ENCODE results near the gene F12. TPM values are rescaled to one million over a fixed set of nuclear protein-coding genes. Genes with fewer than 3 reads are reported as not detected.
"Not testable (repeated sequence)": the region's sequence is repeated elsewhere in the genome, so short reads cannot be mapped to it uniquely, and the experiment has no call there.

Gene F12
- polyA plus RNA-seq, 1 donor, result 14.6 TPM

DNA sequence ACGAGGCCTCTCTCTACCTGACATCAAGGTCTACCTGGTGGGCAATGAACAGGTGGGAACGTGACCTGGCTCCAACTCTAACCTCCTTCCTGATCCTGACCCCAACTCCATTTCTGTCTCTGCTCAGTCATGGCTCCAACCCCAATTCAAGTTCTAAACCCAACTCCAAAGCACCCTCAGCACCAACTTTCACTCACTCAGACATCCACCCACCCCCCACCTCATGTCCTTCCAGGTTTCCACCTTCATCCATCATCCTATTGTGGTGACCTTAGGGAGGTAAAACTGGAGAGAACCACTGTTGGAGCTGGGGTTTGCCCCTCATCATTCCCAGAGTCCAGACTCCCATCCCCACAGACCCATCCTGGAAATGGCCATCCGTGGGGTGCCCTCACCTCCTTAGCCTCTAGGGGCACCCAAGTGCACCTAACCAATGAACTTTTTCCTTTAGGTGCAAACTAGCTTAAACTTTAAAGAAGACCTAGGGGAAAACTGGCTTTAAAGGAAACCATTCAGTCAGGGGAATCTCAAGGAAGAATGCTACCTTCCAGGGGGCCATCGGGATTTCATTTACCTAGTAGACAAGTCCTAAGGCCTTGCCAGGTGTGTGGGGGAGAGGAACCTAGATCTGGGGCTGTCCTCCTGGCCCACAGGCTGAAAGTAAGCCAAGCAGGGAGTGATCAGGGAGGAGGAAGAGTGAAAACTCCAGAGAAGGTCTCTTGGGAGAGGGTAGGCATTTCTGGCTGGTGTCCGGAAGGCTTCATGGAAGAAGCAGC, 40.3 kb downstream of the F12 start:
- DNase-seq, result no peak

DNA sequence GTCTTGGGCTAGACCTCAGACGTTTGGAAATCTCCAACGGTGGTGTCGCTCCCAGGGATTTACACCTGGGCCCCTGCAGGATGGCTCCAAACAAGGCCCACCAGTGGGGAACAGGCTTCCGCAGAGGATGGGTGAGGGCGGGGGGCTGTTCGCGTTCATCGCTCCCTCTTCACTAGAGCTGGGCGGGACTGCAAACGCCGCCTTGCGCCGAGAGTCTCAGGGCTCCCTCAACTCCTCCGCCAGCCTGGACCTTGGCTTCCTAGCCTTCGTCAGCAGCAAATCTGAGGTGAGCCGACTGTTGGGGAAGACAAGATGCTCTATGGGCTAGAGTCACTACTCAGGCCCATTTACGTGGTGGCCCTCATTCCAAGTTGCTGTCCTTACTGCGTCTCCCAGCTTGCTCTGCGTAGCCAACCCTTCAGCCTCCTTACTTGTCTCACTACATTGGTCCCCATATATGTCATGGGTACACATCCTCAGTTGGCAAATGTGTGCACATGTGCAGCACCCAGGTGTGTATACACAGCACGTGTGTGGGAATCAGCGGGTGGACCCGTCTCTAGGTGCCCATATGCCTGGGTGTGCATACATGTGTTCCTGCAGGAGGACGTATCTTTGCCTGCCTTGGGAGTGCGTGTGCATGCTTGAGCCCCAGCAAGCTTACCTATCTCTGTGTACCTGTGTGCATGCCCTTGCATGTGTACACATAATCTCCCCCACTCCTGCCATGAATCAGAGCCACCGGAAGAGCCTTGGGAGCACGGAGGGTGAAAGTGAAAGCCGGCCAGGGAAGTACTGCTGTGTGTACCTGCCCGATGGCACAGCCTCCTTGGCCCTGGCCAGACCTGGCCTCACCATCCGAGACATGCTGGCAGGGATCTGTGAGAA, 41.1 kb downstream of the F12 start:
- DNase-seq, result no peak

DNA sequence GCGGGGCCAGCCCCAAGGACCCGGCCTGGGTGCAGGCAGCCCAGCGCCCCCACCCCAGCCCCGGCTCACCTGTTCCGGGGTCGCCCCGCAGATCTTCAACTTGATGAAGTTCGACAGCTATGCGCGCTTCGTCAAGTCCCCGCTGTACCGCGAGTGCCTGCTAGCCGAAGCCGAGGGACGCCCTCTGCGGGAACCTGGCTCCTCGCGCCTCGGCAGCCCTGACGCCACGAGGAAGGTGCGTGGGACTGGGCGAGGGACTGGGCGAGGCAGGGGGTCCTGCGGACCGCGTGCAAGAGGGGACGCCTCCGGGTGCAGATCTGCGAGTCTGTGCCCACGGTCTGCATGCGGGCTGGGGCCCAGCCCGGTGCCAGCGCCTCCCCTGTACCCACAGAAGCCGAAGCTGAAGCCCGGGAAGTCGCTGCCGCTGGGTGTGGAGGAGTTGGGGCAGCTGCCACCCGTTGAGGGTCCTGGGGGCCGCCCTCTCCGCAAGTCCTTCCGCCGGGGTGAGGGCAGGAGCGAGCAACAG, 42.0 kb downstream of the F12 start:
- DNase-seq, result no peak

DNA sequence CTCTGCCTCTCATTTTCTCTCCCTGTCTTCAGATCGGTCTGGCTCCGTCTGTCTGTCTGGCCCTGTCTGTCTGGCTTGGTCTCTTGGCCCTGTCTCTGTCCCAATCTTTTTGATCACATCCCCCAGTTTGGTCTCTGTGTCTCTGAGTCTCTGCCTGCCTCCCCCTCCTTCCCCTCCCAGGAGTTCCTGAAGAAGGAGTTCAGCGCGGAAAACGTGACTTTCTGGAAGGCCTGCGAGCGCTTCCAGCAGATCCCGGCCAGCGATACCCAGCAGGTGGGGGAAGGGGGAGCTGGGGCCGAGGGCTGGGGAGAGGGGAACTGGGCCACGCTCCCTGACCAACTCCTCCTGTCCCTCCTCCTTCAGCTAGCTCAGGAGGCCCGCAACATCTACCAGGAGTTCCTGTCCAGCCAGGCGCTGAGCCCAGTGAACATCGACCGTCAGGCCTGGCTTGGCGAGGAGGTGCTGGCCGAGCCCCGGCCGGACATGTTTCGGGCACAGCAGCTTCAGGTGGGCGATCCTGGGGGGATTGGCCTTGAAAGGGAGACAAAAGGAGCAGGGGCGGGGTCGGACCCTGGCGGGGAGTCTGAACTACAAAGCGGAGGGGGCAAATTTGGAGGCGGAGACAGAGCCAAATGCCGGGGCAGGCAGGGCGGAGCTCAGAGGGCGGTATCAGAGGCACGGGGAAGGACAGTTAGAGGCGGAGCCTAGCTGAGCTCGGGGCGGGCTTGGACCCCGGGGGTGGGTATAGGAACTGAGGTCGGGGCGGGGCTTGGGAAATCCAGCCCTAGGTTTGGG, 42.6 kb downstream of the F12 start:
- peak; percentile 89 for DNase-seq

DNA sequence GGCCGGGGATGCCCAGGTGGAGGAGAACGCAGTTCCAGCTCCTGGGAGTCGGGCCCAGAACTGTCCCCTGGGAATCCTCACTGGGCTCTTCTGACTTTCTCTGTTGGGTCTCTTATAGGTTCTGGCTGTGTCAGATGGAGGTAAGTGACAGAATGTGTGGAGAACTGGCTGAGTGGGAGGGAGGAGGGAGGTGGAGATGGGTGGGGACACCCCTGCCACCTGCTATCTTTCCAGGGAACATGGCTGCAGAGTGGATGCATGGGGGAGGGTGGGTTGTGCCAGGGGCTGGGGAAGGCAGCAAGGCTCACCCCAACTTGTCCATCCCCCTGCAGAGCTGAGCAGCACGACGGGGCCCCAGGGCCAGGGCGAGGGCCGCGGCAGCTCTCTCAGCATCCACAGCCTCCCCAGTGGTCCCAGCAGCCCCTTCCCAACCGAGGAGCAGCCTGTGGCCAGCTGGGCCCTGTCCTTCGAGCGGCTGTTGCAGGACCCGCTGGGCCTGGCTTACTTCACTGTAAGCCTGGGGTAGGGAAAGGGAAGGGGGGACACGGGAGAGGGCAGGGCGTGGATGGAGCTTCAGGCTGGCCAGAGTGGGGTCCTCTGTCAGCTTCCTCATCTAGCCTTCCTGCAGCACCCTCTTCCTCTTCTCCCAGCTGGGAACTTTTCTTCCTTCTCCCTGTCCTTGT, 43.4 kb downstream of the F12 start:
- no peak for DNase-seq

DNA sequence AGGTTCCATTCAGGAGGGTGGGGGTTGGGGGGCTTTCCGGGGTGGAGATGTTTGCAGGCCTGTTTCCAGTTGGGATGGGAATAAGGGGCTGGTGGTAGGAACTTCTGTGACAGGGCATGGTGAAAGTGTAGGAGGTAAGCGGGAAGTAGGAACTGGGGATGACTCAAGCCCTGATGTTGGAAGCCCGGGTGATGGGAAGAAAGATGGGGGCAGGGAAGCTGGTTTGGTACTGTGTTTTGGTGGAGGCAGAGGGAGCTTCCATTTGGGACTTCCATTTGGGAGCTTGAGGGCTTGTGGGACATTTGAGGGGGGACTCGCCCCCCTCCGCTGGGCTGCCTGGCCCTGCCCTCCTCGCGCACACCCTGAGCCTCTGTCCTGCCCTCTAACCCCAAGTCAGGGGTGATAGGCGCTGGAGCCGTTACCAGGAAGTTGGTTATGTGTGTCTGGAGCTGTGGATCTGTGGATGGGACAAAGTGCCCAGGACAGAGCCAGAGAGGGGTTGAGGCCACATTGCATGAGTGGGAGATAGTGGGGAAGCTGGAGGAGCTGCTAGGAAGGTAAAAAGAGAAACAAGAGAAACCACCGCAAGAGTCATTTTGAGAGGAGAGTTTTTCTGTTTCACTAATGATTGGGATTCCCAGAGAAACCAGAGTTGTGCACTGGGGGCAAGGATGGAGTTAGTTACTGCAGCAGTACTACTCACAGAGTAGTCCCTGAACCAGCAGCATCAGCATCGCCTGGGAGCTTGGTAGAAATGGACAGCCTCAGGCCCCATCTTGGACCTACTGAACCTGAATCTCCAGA, 45.0 kb downstream of the F12 start:
- no peak for DNase-seq

DNA sequence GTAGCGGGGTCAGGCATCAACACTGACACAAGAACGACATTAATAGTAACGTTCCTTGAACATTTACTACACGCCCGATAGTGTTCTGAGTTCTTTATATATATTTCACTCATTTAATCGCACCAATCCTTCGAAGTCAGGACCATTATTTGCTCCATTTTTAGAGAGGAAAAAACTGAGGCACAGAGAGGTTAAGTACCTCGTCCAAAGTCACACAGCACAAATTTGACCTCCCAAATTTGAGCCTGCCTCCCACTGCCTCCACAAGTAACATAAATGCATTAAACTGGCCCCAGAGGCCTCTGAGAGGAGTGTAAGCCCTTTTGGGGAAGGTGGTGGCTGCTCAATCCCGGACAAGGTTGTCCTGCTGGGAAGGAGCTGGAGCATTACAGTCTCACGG, 45.8 kb downstream of the F12 start:
- DNase-seq, result no peak

DNA sequence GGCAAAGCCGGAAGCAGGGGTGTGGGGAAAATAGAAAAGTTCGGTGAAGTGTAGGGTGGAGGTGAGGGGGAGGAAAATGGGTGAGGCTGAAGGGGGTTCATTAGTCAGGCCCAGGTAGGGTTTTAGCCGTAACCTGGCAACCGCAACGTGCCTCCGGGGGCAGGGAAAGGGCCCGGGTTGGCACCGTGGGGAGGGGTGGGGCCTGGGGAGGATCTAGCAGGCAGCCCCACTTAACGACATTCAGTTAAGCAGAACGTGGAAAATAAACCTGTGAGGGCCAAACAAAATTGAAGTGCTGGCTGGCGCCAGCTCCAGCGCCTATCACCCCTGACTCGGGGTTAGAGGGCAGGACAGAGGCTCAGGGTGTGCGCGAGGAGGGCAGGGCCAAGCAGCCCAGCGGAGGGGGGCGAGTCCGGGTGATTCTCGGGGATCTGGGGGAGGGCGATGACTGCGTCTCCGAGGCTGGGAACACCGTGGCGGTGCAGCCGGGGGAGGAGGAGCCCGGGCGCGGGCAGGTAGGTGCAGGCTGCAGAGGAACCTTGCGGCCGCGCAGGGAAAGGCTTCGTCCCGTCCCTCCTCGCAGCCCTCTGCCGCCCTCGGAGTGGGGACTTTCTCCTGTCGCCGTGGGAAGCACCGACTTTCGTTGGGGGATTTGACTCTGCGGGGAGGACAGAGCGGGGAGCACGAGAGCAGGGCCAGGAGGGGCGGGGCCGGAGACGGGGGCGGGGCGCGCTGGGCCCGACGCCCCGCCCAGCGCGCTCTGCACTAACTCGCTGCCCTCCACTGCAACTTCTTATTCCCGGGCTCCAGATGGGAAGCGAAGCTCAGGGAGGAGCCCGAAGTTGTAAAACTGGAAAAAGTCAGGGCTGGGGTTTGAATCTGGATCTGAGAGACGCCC, 46.5 kb downstream of the F12 start:
- DNase-seq, result peak; percentile 65

DNA sequence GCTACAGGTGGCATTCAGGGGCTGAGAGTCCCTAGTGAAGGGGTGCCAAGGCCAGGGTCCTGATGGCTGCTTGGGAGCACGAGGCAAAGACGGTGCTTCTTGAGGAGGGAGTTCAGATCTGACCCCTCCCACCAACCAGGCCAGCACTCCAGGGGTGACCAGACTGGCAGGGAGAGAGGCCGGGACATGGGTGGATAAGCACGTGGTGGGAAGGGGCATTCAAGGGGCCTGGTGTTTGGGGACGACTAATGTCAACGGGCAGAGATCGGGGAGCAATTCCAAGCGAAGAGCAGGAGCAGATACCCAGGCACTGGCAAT, 47.1 kb downstream of the F12 start:
- no peak for DNase-seq

DNA sequence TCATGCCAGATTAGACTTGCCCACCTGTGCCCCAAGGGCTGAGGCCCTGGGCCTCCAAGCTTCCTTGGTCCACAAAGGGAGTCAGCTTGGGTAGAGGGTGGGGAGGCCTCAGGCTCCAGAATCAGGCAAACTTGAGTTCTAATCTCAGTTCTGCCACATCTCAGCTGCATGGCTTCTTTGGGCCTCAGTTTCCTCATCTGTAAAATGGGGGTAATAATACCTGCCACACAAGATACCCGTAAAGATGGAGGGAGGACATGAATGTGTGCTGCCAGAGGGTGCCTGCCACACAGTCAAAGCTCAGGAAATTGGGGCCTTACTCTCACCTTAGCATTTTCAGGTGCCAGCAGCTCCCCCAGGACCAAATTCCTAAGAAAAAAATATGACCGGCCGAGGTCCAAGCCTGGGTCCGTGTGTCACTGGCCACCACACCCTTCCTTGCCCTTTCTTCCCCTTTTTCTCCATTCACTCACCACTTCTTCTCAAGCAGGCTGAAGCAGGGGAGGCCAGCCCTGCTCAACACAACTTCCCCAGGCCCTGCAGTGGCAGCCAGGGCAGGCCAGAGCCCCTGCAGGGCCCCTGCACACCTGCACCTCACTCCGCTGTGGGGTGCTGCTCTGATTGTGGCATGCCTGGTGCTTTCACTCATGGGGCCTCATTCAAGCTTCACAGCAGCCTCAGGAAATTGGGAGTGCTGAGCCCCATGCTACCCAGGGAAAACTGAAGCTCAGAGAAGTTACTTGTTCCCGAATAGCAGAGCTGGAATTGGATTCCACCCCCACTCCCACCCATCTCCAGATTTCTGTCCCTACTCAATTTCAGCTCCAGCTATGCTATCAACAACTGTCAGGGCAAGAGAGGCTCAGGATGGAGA, 47.7 kb downstream of the F12 start:
- DNase-seq, result no peak

DNA sequence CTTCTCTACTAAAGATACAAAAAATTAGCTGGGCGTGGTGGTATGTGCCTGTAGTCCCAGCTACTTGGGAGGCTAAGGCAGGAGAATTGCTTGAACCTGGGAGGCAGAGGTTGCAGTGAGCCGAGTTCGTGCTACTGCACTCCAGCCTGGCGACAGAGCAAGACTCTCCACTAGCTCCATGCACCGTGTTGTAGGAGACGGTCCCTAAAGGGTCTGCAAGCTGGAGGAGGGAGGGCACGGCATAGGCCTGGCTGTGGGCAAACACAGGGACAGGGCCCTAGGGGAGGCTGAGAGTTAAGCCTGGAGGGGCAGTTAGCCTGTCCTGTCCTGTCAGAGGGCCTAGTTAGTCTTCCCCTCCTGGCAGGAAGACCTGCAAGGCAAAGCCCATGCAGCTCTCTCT, 48.6 kb downstream of the F12 start:
- not testable (repeated sequence) for DNase-seq

DNA sequence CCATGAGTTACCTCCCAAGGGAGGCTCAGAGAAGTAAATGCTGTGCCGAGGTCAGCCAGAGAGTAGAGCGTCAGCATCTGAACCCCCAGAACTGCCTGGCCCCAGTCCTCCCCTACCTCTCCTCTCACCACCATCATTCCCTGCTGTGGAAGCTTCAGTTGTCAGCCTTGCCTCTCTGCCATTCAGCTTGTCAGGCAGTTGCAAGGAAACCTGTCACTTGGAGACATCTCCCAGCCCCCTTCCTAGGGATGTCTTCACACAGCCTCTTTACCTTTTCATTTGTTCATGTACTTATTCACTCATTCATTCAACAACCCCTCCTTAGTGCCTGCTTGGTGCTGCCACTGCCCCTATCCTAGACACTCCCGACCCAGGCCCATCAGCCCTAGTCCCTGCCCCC, 49.5 kb downstream of the F12 start:
- DNase-seq, result no peak

DNA sequence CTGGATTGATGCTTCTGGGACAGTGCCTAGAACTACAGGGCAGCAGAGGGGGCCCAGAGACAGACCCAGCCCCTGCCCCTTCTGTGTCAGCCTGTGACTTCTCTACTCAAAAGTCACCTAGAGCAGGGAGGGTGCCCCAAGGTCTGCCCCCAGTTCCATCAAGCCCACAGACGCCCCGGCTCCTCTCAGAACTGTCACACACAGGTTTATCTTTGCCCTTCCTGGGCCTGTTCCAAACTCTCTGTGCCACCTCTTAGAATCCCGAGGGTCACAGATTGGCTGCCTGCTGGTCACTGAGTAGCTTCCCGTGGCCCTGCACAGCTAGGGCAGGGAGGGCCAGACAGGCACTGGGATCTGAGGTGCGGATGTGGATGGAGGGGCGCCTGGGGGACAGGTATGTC, 49.9 kb downstream of the F12 start:
- no peak for DNase-seq

DNA sequence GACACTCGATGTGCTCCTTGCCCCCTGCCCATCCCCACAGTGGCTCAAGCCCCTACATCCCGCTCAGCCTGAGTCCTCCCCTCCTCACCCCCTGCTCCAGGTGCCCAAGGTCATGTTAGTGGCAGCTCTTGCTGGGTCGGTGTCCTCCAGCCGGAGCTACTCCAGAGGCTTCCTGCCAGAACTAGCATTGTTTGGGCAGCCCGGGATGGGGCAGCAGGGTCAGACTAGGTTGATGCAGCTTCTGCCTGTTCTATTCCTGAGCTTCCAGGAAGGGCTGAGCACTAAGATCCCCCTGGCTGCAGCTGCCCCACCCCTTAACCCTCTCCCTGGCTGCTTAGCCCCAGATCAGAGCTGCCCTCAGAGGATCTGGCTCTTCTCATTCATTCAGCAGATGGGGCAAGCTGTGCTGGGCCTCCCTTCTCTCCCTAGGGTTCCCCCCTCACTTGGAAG, 51.0 kb downstream of the F12 start:
- no peak for DNase-seq

DNA sequence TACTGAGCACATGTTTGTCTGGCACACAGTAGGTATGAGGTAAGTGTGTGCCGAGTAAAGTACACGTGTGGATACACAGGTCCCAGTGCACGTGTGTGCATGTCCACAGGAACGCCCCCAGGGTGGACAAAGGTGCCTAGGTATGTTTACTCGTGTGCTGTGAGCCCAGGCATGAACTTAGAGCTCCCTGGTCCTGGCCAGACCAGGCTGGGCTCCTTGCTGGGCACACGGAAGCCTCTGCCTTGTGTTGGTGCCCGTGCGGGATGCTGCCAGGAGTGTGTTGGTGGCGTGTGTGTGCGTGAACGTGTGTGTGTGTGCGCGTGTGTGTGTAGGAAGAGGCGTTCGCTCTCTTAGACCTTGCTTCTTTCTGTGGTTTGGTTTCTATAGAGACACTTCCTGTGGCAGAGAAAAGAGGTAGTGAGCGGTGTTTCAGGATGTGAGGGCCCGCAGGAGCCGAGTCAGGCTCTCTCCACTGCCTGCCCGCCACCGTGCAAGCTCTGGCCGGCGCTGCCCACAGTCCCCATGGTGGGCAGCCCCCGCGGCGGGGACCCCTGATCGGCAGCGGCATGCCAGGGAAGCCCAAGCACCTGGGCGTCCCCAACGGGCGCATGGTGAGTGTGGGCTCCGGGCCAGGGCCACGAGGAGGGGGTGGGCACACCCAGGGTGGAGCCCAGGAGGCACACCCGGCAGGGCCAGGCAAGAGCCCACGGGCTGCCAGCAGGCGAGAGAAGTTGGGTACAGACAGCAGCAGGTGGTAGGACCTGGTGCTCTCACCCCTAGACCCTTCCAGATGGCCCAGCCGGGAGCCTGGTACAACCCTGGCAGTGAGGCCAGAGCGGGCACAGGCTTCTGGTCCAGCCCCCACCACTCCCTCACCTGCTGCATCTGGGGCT, 51.7 kb downstream of the F12 start, which contains the start of gene RGS14:
Gene RGS14 (plus strand): TSS at position 466 of the 893 bp plus-strand sequence. CDS start 101 bp downstream, at position 567.
- DNase-seq, result no peak

DNA sequence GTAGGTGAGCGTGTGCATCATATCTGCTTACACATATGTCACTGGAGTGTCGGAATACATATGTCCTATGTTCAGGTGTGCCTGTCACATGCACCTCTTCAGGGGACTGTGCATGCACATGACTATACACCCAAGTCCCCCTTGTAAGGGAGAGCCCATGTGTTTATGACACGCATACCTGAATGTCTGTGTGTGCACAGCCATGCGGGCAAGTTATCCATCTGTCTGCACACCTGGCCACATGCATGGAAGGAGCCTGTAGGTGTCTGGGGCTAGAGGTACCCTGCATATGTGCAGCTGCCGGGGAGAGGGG, 52.3 kb downstream of the F12 start:
- no peak for DNase-seq

DNA sequence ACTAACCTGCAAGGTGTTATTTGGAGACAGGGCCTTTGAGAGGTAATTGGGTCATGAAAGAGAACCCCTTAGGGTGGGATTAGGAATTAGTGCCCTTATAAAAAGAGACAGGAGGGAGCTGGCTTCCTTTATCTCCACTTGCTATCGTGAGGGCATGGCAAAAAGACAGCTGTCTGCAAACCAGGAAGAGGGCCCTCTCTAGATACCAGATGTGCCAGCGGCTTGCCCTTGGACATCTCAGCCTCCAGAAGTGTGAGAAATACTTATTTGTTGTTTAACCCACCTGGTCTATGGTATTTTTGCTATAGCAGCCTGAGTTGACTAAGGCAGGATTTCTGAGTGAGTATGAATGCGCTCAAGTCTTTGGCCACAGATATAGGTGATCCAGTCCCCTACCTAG, 52.6 kb downstream of the F12 start:
- DNase-seq, result no peak

DNA sequence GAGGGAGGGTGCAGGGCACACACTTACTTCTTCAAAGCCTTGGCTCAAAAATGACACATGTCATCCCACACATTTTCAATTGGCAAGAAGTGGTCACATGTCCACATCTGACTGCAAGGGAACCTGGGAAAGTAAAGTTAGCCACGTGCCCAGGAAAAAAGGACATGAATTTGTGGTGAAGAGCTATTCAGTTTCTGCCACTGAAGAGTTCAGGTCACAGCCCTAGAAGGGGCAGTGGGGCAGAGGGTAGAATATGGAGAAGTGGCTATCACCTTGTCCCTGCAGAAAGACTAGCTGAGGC, 53.5 kb downstream of the F12 start:
- DNase-seq, result no peak

Data from left kidney (tissue), 2 donors.